ENCODE data around the gene PAPOLB.

Gene PAPOLB

DNA sequence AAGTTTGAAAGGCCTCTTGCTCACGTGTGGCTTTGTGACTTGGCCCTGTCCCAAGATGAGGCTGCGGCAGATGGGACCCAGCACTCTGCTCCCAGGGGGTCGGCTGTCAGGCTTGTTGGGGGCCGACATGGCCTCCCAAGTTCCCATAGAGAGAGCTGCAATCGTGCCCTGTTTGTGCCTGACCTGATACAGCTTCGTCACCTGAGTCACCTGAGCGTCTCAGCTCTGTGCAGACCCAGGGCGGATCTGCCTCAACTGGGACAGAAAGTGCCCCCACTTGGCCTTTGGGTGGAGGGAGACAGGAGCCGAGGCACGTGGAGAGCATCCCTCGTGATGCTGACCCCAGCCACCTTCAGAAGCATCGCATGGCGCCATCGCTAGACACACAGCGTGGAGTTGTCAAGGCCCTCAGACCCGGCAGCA lies 21.7 kb downstream of the PAPOLB start:
- DNase-seq = no peak

DNA sequence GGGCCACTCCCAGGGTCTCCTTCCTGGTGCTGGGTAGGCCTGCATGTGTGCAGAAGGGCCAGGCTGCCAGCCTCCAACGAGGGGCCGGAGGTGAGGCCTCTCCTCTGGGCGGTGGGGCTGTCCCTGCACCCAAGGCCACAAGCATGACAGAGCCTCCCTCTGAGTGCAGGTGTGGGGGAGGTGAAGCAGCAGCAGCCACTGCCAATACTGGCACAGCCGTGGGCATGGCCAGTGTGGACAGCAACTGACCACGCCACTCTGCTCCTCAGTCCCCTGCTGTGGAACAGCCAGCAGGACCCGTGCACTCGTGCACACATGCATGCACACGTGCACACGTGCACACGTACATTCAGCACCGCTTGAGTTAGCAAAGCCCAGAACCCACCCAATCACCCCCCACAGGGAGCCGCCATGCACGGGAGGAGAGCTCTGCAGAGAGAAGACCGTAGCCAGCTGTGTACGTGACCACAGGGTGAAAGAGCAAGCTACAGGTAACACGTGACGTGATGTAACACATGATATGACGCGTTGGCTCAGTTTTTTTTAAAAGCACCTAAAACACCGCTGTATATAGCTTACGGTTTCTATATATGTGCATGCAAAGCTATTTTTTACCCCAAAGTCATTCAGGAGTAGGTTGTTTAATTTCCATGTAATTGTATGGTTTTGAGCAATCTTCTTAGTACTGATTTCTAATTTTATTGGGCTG lies 23.1 kb downstream of the PAPOLB start:
- DNase-seq = no peak

DNA sequence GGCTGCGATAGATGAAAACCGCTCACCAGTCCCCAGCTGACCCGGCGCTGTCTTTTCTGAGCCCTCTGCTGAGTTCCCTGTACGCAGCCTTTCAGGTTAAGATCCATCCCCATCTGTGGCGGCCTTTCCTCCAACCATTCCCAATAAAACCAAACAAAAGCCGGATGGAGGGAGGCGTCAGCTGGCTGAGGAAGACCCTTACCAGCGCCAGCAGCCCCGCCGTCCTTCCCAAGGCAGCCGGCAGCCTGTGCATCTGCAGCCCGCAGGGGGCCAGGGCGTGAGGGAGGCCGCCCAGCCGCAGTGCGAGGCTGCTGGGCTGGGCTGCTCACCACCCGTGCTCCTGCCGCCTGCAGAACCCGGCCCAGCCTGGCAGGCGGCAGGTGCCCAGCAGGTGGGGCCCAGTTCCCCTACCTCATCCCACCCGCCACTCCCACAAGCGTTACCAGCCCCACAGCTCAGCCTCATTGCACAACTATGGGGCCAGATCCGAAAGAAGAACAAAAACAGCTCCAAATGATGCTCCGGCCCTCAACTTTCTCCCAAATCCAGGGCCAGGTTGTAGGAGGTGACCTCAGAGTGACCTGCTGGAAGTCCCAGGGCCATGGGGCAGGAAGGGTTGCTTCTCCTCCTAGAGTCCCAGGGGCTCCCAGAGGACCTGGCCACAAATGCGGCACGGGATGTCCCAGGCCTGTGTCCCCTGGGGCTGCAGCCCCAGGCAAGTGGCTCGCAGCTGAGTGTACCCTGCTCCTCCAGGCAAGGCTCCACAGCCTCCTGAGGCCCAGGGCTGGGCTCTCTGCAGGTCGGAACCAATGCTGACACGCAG lies 23.8 kb downstream of the PAPOLB start:
- no peak for DNase-seq

DNA sequence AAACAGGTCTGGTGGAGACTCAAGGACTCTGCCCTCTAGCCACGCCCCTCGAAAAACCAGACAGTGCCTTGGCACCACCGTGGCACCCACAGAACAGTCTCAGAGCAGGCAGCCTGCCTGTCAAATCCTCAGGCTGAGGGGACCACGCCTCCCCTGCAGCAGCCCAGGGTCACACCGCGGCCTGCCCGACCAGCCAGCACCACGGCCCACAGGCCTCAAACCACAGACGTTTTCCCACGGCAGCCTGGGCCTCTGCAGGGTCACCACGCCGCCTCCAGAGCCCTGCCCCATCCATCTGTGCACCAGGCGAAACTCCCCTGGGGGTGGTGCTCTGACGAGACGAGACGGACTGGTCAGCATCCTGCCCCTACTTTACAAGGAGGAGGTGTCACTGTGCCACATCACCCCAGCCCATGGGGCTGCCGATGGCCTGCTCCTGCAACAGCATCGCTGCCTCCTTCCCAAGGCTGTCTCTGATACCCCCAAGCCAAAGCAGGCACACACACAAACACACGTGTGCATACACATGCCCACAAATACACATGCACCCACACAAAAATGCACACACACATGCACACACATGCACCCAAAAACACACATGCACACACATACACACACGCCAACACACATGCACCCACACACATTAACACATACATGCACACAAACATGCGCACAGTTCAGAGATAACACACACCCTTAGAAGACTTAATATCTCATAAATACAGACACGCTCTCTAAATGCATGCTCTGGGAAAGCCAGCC lies 24.6 kb downstream of the PAPOLB start:
- DNase-seq = no peak

DNA sequence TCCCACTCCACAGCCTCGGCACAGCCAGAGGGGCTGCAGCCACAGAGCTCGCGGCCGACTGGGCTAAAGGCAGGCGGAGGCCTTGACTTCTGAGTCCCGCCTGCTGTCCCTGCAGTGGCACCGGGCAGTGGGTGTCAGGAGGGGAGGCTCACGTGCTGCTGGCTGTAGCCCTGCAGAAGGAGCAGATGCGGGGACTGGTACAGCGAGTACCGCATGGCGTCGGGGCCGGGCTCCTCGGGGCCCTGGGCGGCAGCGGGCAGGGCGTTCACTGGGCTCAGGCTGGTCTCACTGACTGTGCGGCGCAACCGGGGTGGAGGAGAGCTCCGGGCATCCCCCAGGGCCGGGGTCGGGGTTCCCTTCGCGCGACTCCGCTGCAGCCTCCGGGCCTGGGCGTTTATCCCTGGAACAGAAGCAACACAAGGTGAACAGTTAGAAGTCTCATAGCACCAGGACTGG lies 25.6 kb downstream of the PAPOLB start:
- DNase-seq = no peak

DNA sequence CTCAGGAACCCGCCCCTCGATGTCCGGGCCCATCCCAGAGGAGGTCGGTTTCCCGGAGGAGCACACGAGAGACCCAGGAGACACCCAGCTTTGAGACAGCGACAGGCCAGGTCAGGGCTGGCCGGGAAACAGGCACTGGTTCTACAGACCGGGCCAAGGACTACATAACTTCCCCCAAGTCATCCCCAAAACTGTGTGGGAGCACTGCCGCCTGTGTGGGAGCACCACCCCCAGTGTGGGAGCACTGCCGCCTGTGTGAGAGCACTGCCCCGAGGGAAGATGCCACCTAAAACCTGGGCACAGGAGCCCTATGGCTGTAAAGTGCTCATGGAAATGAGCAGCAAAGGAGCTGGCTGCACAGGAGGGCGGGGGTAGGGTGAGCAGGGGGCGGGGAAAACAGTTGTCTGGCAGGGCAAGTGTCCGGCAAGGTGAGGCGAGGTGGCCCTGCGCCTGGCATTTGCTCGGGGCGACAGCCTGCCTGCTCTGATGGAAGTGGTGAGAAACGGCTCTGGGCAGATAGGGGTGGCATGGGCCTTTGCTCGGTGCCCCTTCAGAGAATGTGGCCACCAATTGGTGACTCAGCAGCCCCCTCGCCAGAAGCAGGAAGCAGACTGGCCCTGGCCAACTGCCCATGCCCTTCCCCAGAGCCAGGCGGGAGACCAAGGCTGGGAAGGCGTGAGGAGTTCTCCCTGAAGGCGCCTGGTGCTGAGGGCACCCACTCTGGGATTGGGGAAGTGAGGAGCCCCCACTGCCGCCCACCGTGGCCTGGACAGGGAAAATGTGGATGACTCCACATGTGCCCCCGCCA lies 26.2 kb downstream of the PAPOLB start:
- no peak for DNase-seq

DNA sequence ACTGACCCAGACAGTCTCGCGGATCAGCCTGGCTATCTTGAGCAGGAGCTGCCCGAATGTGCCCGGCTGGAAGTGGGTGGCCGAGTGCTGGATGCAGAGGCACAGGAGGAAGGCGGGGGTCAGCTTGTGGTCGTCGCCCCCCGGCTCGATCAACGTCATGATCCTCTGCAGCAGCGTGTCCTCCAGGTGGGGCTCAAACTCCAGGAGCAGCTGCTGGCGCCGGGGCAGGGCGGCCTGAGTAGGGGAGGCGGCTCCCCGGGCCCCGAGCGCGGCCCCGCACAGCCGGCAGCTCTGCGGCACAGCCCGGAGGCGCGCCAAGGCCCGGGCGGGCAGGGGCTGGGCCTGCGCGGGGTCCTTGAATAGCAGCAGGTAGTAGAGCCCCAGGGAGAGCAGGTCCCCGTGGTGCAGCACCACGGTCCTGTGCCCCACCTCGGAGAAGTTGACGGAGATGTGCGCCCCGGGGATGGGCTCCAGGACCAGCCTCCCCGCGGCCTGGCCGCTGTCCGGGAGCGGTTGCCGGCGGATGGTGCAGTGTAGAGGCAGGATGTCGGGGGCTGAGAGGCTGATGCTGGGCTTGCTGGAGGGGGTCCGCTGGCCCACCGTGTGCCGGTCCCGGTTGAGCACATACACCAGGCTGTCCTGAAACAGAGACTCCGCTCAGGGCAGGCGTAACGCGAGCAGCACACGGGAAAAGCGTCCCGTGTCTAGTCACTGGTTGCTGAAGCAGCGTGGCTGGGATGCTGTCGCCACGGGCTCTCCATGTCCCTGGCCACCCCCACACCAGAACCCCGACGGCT lies 27.0 kb downstream of the PAPOLB start:
- no peak for DNase-seq

DNA sequence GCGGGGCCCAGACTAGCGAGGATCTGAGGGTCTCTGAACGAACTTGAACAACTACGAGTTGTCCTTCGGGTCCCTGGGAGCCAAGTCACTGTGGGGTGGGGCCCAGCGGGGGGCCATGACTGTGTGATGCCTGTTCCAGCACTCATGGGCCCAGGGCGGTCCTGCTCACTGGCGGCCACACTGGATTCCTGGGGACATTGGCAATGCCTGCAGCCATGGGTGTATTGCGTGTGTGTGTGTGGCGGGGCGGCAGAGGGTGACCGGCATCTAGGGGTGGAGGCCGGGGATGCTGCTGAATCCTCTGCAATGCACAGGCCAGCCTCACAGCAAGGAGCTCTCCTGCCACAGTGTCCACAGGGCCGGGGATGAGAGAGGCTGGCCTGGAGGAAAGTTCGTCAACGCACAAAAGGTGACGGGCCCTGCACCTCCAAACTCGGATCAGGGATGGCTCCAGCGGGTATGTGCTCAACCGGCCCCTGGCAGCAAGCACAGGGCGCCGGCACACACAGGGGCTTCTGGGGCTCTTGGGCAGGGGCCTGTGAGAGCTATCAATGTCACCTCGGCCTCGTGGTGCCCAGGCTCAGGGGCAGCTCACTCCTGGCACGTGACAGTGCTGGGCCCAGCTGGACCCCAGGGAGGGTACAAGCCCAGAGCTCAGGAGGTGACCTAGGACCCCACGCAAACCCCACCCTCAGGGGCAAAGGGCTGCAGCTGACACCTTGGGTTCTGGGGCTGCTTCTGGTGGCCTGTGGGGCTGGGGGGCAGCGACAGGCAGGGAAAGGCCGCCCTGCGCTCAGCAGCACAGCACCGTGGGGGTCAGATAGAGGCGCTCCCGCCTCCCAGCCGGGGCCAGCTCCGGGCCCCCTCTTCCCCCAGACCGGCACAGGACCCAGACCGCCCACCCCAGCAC lies 27.9 kb downstream of the PAPOLB start:
- no peak for DNase-seq

DNA sequence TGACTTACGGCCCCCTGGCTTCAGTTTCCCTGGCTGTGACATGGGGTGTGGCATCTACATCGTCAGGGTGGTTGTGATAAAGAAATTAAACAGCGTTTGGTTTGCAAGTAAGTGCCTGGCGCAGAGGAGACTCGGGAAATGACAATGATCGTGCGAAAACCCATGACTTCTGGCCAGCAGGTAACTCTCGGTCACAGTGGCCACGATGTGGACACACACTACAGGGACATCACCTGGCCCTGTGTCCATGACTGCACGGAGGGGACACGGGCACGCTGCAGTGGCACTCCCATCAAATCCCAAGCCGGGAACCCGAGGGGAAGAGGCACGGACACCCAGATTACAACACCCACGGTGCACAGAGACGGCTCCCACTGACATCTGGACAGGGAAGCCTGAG lies 28.7 kb downstream of the PAPOLB start:
- no peak for DNase-seq

DNA sequence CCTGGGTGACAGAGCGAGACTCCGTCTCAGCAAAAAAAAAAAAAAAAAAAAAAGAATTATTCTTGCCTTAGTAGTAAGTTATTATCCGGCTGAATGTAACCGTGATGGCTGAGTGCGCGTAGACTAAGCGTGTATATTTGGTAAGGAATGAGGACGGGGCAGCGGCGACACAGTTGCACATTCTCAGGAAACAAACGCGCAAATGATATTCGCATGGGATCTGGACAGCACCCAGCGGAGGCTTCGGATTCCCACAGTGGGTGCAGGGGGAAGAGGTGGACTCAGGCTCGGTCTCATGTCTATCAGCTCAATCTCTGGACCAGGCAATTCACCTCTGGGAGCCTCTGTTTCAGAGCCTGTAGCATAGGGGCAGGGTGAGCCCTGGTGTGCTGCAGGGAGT lies 29.1 kb downstream of the PAPOLB start:
- no peak for DNase-seq

DNA sequence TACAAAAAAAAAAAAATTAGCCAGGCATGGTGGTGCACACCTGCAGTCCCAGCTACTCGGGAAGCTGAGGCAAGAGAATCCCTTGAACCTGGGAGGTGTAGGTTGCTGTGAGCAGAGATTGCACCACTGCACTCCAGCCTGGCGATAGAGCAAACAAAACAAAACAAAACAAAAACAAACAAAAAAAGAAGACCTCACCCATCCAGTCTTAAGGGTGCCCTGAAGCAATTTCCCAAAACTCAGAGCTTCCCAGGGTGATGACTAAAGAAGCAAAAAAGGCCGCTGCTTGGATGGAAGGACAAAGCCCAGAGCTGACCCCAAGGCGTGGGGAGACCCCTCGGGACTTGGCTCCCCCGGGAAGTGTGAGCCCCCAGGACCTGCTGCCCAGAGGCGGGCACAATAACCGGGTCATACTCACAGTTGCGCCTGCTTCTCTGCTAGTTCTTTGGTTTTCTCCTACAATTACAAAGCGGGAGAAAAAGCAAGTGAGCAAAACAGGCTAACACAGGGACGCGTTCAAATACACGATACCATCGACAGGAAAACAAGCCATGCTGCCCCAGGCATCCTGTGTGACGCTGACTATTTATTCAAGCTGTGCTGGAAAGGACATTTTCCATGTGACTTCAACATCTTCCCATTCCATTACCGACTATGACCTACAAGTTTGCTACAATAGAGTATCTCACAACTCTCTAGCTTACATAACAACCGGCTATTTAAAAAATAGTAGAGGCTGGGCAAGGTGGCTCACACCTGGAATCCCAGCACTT lies 29.9 kb downstream of the PAPOLB start:
- no peak for DNase-seq

DNA sequence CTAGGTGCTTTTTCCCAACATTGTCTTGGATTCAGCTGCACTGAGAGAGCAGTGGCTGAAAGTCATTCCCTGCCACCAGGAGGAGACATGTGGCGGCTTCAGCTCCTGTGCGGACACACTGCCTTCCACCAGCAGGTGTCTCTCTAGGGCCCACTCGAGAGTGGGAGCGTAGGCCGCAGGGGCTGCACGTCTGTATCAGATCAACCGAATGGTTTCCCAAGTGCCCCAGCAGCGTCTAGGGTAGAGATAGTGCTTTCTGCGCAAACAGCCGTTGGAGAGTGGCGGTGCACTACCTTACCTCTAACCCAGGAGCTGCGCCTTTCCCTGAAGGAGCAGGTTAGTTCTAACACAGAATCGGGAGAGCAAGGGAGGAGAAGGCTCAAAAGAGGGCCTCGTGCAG lies 31.7 kb downstream of the PAPOLB start:
- DNase-seq = peak; percentile 56 to 61

DNA sequence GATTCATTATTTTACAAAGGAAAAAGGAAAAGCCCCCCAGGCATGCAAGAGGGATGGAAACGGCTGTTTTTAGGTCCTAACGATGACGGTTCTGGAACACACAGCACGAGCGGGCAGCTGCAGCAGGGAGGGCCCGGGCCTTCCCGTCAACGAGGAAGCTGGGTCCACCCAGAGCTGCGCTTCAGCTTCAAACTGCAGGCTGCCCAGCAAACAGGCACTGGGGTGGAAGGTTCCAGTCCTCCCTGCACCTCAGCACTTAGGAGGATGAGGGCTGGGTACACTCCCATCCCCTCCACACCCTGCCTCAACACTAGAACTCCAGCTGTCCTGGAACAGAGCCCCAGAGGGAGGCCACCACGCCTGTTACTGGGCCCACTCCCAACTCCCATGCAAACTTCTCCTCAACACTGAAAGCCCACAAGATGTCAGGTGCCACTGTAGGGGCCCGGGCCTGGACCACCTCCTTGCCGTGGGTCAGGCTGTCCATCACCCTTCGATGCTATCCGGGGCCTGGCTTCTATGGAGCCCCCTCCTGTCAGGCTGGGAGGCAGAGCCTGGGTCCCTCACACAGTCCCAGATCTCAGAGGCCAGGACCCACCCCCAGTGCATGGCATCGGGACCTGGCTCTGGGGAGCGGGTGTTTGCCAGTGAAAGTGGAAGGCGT lies 33.0 kb downstream of the PAPOLB start:
- no peak for DNase-seq

DNA sequence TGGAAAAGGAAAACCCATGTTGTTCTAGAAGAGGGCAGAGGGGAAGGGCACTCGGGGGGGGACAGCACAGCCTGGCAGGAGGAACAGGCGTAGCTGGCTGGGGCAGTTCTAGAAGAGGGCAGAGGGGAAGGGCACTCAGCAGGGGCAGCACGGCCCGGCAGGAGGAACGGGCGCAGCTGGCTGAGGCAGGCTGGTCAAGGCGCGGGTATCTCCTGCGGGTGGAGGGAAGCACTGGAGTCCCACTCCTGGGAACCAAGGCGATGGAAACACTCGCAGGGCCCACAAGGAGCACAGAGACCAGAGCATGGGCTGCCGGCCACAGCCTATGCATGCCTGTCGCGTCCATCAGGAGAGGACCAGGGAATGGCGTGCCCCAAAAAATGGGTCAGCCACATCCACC lies 36.7 kb downstream of the PAPOLB start:
- DNase-seq = no peak

DNA sequence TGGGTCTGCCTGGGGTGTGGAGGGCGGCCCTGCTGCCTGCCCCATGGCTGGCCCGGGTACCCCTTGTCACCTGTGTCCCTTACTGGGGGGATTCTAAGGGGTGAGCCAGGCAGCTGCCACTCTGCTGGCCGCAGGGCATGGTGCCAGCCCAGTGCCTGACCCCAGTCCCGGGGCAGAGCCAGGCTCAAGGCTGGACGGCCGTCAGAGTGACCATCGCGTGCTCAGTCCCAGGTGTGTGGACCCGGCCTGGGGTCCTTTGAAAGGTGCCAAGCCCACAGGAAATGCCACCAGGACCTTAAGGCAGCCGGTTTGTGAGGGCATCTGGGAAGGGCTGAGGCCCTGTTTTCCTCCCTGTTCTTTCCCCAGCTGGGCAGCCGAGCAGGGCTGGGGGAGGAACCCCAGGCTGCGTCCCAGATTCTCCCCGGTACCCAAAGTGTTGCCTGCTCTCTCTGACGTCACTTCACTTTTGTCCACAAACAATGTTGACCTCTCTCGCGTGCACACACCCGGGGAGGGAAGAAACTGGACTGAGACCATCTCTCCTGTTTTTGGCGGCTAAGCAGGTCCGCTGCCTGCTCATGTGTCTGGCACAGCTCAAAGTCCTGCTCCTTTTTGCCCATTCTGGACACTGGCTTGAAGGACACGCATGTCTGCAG lies 37.6 kb downstream of the PAPOLB start:
- no peak for DNase-seq

DNA sequence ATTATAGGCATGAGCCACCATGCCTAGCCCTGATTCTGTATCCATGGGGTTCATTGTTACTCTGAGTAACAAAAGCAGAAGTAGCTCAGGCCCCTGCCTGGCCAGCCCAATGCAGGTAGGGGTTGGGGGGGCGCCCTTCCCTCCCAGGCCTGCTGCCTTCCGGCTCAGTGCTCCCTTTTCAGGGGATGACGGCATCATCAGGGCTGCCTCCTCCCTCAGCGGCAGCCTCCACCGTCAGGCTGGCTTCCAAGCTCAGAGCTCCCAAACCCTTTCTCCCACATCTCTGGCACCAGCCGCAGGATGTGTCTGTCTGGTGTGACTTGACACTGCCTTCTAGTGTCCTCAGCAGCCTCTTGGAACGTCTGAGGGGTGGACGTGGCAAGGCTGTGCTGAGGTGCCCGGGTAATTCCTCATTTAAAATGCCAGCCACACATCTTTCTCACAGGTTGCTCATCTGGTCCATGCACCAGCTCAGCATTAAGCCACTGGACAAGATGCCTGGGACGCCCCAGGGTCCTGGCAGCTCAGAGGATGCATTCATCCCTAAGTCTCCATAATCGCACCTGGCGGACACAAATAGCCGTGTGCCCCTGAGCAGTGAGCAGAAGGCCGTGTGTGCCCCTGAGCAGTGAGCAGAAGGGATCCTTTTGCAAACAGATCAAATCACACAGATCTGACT lies 38.2 kb downstream of the PAPOLB start:
- no peak for DNase-seq

DNA sequence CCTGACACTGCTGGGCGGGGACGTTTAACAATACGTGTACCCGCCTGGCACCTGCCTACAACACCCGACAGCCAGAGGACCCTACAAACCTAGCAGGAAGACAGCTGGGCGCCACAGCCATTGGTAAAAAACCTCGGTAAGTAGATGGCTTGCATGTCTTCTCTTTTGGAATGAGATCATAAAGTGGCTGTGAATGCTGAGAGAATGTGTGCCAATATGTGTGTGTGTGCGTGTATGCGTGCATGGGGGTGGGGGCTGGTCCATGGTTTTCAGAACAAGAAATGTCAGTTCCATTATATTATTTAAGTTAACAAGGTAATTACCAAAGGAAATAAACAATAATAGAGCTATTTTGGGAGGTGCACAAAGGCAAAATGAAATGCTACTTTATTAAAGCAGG lies 39.2 kb downstream of the PAPOLB start:
- DNase-seq = no peak

DNA sequence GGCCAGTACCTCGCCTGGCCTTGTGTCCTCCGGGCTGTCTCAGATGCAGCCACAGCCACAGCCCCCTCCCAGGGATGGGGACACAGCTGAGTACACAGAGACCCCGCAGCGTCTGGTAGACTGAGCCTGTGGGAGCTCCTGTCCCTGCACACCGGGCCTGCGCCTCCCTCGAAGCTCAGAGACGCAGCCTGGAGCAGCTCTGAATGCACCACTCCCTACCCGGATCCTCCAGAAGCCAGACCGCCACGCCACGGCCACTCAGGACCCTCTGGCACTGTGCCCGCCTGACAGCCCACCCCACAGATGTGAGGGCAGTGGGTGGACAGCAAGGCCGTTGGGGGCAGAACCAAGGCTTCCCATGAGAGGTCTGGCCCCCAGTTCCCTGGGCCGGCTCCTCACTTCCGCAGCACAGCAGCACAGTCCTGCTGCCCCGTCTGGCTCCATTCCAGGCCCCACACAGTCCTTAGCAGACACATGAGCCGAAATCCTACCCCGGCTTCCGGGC lies 40.8 kb downstream of the PAPOLB start:
- no peak for DNase-seq

Measured in CD4-positive, alpha-beta T cell treated with Interleukin-1 beta for 1 hour (primary cell).